Lung (tissue), 12 donors: Measurements from ENCODE around the gene TBX4. TPM values are rescaled to one million over a fixed set of nuclear protein-coding genes. Genes with fewer than 3 reads are reported as not detected.

ENCODE experiments used
- ATAC-seq: fragments of 200-7000 bp; cut with Tn5 transposase; one replicate; pipeline ENCODE4 v1.9.1; 2020; ENCODE audit warnings: moderate number of reproducible peaks; ENCODE audit not compliant: insufficient read depth, low FRiP score
- DNase-seq, 3 donors: peaks; one replicate each; pipeline ENCODE4 v3.0.0-alpha.2; 2013 to 2017
- H3K27ac ChIP-seq, 2 donors: one replicate each; pipeline ENCODE4 v1.5.1; 2013; ENCODE audit warnings: mild to moderate bottlenecking in 2 of 2, moderate library complexity in 2 of 2, control low read depth in 1 of 2, inconsistent platforms in 1 of 2, low read depth in 1 of 2, low read length in 1 of 2
- H3K27me3 ChIP-seq, 3 donors: one replicate each; pipeline ENCODE4 v1.5.1; 2013; ENCODE audit warnings: low read length in 2 of 3; ENCODE audit not compliant: control insufficient read depth in 3 of 3, insufficient read depth in 3 of 3
- H3K36me3 ChIP-seq, 4 donors: one replicate each; pipeline ENCODE4 v1.5.1; 2013; ENCODE audit warnings: low read length in 4 of 4, mild to moderate bottlenecking in 1 of 4, moderate library complexity in 1 of 4; ENCODE audit not compliant: control insufficient read depth in 4 of 4, insufficient read depth in 4 of 4
- H3K4me1 ChIP-seq, 5 donors: one replicate each; pipeline ENCODE4 v1.5.1; 2013; ENCODE audit warnings: low read length in 5 of 5, mild to moderate bottlenecking in 2 of 5, moderate library complexity in 1 of 5; ENCODE audit not compliant: control insufficient read depth in 5 of 5, insufficient read depth in 5 of 5
- H3K4me3 ChIP-seq: one replicate; pipeline ENCODE4 v1.5.1; 2013; ENCODE audit warnings: mild to moderate bottlenecking, control low read depth, moderate library complexity
- H3K9ac ChIP-seq, 2 donors: one replicate each; pipeline ENCODE4 v1.5.1; 2013; ENCODE audit warnings: low read length in 2 of 2, control low read depth in 1 of 2; ENCODE audit not compliant: insufficient read depth in 1 of 2
- H3K9me3 ChIP-seq, 4 donors: one replicate each; pipeline ENCODE4 v1.5.1; 2013; ENCODE audit warnings: low read length in 3 of 4, mild to moderate bottlenecking in 1 of 4, moderate library complexity in 1 of 4; ENCODE audit not compliant: control insufficient read depth in 4 of 4, insufficient read depth in 3 of 4
- CTCF ChIP-seq: IDR thresholded peaks from 2 replicates; pipeline ENCODE4 v1.5.1; 2012; ENCODE audit warnings: mild to moderate bottlenecking; ENCODE audit errors: control extremely low read depth, extremely low read depth
- WGBS, 2 donors: extraction: QIAGEN DNeasy Blood & Tissue Kit; methylation state at CpG; one replicate each; pipeline ENCODE4 v1.1.7; 2013; 5-methylcytosine and 5-hydroxymethylcytosine counted together
- polyA plus RNA-seq, 2 donors: library from polyadenylated mRNA; stranded (reverse); fragments of 200-250 nt; gene quantifications; one replicate each; pipeline ENCODE4 v1.2.1, GENCODE V29; 2013
- total RNA-seq, 2 donors: library from RNA; depleted of rRNA in 1 of 2; stranded (reverse); fragments of >200 nt in 1 of 2; gene quantifications; one replicate each; pipeline ENCODE4 v1.2.1, GENCODE V29; 2014 to 2021
- donor health status: control.
- donor health status: control.
- donor health status: Bipolar disorder and iron deficiency.
- donor health status: healthy.
- donor health status: DM: yes; HTN: yes; CAD: no.

The TBX4 gene
- total and polyA plus RNA-seq, 4 donors: 6.1 to 53.7 (median 22.0) TPM

- no peaks in the 10 kb centered on the region for H3K9me3 ChIP-seq
- ATAC-seq (no peak), DNase-seq (peak in 2 of 3 donors; percentile 48 to 51)
- no peak for TF ChIP-seq CTCF
- peak overlapping the region; percentile 77 to 96 for H3K9ac ChIP-seq
- H3K4me1 ChIP-seq: peaks cover 2 to 30% (median 11%) of the 10 kb centered on the region in 5 donors
- peak overlapping the region in 1 of 2 donors; percentile 81 for H3K27ac ChIP-seq
- H3K4me3 ChIP-seq: peak overlapping the region; percentile 52
- WGBS, 2 donors: 16 to 17% methylated on average over 17 of the region's 17 CpGs
- H3K36me3 ChIP-seq: peaks cover 0 to 54% (median 6%) of the 10 kb centered on the region in 4 donors
- peaks cover 8 to 67% (median 11%) of the 10 kb centered on the region in 3 donors for H3K27me3 ChIP-seq
Observed at GRCh38 chr17:61453566-61454380, 1.6 kb downstream of the TBX4 start.

- peaks cover 2 to 38% (median 17%) of the 10 kb centered on the region in 5 donors for H3K4me1 ChIP-seq
- H3K27me3 ChIP-seq: peaks cover 10 to 72% (median 11%) of the 10 kb centered on the region in 3 donors
- peaks cover 0 to 61% (median 10%) of the 10 kb centered on the region in 4 donors for H3K36me3 ChIP-seq
- H3K27ac ChIP-seq: peak overlapping the region in 1 of 2 donors; percentile 81
- peak in 1 of 3 donors; percentile 26 for DNase-seq
- ATAC-seq: no peak
- no peaks in the 10 kb centered on the region for H3K9me3 ChIP-seq
- WGBS, 2 donors: 5 to 9% methylated on average over 84 to 86 of the region's 86 CpGs
- TF ChIP-seq CTCF: no peak
- peak overlapping the region; percentile 77 to 96 for H3K9ac ChIP-seq
- H3K4me3 ChIP-seq: peak overlapping the region; percentile 52
Observed at GRCh38 chr17:61454381-61455323, 2.4 kb downstream of the TBX4 start.

- peak overlapping the region in 1 of 2 donors; percentile 81 for H3K27ac ChIP-seq
- DNase-seq (peak; percentile 30 to 52 (median 50)), ATAC-seq (no peak)
- H3K4me3 ChIP-seq: peak overlapping the region; percentile 52
- peaks cover 2 to 38% (median 16%) of the 10 kb centered on the region in 5 donors for H3K4me1 ChIP-seq
- H3K9ac ChIP-seq: peak overlapping the region; percentile 77 to 96
- WGBS, 2 donors: 23 to 43% methylated on average over 18 of the region's 18 CpGs
- no peaks in the 10 kb centered on the region for H3K9me3 ChIP-seq
- H3K36me3 ChIP-seq: peaks cover 0 to 67% (median 13%) of the 10 kb centered on the region in 4 donors
- no peak for TF ChIP-seq CTCF
- H3K27me3 ChIP-seq: peaks cover 10 to 70% (median 13%) of the 10 kb centered on the region in 3 donors
Observed at GRCh38 chr17:61455324-61456060, 3.3 kb downstream of the TBX4 start.
